ENCODE data around the gene TCERG1L.

DNA sequence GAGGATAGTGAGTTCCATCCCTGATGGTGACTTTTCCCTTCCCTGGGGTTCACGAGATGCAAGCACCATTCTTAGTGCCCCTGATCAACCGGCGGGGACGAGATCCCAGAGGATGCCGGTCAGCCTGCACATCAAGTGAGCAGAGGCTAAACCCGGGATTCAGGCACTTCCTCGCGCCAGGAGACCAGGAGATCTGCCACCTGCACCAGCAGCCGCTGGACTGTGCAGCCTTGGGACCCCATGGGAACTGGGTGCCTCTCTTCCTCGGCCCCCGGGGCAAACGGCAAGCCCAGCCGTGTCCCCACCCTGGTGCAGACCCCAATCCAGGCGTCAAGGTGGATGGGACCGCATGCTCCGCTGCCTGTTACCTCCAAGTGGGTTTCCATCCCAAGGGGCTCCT is 88.5 kb downstream of the TCERG1L start:
- TF ChIP-seq POLR2AphosphoS5 (IDR thresholded peaks at IDR 0.05) (no peak), POLR2A (IDR thresholded peaks at IDR 0.05) (no peak)

All from stomach (tissue), 4 donors.